GM12891 (cell line): ENCODE results near the gene CBX5.

Source experiments
- DNase-seq: peaks from one replicate; pipeline ENCODE4 v3.0.0; 2011; ENCODE audit warnings: low spot score; ENCODE audit not compliant: insufficient read length
- FAIRE-seq: peaks from 2 replicates; lab custom pipeline; 2011; peaks lifted over from hg19 to GRCh38; lab: Jason Lieb, UNC
- PAX5 ChIP-seq: IDR thresholded peaks from 2 replicates; pipeline ENCODE4 v1.6.1; 2011; ENCODE audit warnings: low read length, moderate library complexity, mild to moderate bottlenecking; ENCODE audit not compliant: insufficient read depth, severe bottlenecking
- POLR2A ChIP-seq: IDR thresholded peaks from 2 replicates; pipeline ENCODE4 v1.6.1; 2011; ENCODE audit warnings: low read depth, low read length, control low read depth
- POLR2AphosphoS5 ChIP-seq: IDR thresholded peaks from 2 replicates; pipeline ENCODE4 v1.6.1; 2011; ENCODE audit warnings: low read depth, low read length, control low read depth
- POU2F2 ChIP-seq: IDR thresholded peaks from 2 replicates; pipeline ENCODE4 v1.6.1; 2011; ENCODE audit warnings: low read depth, mild to moderate bottlenecking, control low read depth, low read length, moderate library complexity
- SPI1 ChIP-seq: IDR thresholded peaks from 2 replicates; pipeline ENCODE4 v1.6.1; 2011; ENCODE audit warnings: low read depth, low read length, control low read depth
- TAF1 ChIP-seq: IDR thresholded peaks from 2 replicates; pipeline ENCODE4 v1.6.1; 2011; ENCODE audit warnings: low read depth, low read length, control low read depth

CBX5 gene

GRCh38 chr12:54304187-54304810, 24.4 kb upstream of the CBX5 start:
- no peak for DNase-seq
- FAIRE-seq = no peak
- TF ChIP-seq POU2F2 = no peak
- no peak for TF ChIP-seq SPI1
- no peak for TF ChIP-seq PAX5
- no peak for TF ChIP-seq POLR2AphosphoS5

GRCh38 chr12:54303640-54304039, 23.7 kb upstream of the CBX5 start:
- FAIRE-seq = no peak
- DNase-seq = no peak
- TF ChIP-seq POLR2AphosphoS5 (no peak), SPI1 (no peak), PAX5 (no peak), POLR2A (no peak), TAF1 (no peak), POU2F2 (no peak)

- FAIRE-seq (no peak), DNase-seq (no peak)
- TF ChIP-seq PAX5 (no peak), POLR2A (no peak), POLR2AphosphoS5 (no peak), POU2F2 (no peak), TAF1 (no peak), SPI1 (no peak)
Measured at GRCh38 chr12:54301428-54302048, 21.6 kb upstream of the CBX5 start.

GRCh38 chr12:54300732-54301427, 21.0 kb upstream of the CBX5 start, which contains the start of gene NFE2:
TSS of gene NFE2 (minus strand) at chr12:54301015. CDS start at chr12:54295248, 5,767 bp downstream.
- TF ChIP-seq POLR2A (no peak), POU2F2 (no peak), PAX5 (no peak), POLR2AphosphoS5 (no peak), SPI1 (no peak), TAF1 (no peak)
- DNase-seq = peak; percentile 32
- no peak for FAIRE-seq

GRCh38 chr12:54300225-54300731, 20.4 kb upstream of the CBX5 start:
- TF ChIP-seq POLR2AphosphoS5 (no peak), POU2F2 (no peak), TAF1 (no peak), POLR2A (no peak), PAX5 (no peak), SPI1 (no peak)
- no peak for FAIRE-seq
- no peak for DNase-seq

GRCh38 chr12:54299515-54300224, 19.7 kb upstream of the CBX5 start:
- TF ChIP-seq POLR2A = no peak
- TF ChIP-seq SPI1 = no peak
- TF ChIP-seq POU2F2 = no peak
- TF ChIP-seq PAX5 = no peak
- no peak for TF ChIP-seq TAF1
- no peak for TF ChIP-seq POLR2AphosphoS5
- no peak for FAIRE-seq
- no peak for DNase-seq

- no peak for FAIRE-seq
- DNase-seq = no peak
- TF ChIP-seq SPI1 = no peak
- TF ChIP-seq TAF1 = no peak
- TF ChIP-seq POLR2AphosphoS5 = no peak
- no peak for TF ChIP-seq POLR2A
- TF ChIP-seq POU2F2 = no peak
- TF ChIP-seq PAX5 = no peak
Measured at GRCh38 chr12:54298904-54299303, 19.0 kb upstream of the CBX5 start.

- FAIRE-seq (no peak), DNase-seq (no peak)
- TF ChIP-seq POLR2A = no peak
- TF ChIP-seq POU2F2 = no peak
- no peak for TF ChIP-seq TAF1
- no peak for TF ChIP-seq PAX5
- no peak for TF ChIP-seq POLR2AphosphoS5
- no peak for TF ChIP-seq SPI1
Measured at GRCh38 chr12:54296393-54297099, 16.6 kb upstream of the CBX5 start.
